ENCODE measurements around the gene PPFIA2. TPM values are rescaled to one million over a fixed set of nuclear protein-coding genes. Genes with fewer than 3 reads are reported as not detected.

The PPFIA2 gene
- polyA plus RNA-seq, 3 donors: 4.4 to 6.1 (median 4.6) TPM

DNA sequence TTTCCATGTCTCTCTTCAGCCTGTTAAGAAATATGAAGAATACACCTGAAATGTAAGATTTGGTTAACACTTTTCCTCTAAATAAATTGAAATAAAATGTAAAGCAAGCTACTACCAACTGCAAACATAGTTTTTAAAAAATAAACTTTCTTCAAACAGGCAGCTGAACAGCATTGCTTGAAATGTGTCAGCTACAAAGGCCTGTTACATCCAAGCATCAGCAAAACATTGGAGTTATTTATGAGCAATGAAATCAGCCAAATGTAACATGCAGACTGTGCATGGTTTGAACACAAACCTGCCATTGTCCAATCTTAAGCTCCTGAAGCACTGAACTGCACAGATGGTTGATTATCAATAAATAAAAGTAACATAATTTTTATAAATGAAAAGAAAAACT is 390.0 kb downstream of the PPFIA2 start:
- no peak for DNase-seq (ENCODE audit: low read depth in 3 of 3, low spot score in 2 of 3)

DNA sequence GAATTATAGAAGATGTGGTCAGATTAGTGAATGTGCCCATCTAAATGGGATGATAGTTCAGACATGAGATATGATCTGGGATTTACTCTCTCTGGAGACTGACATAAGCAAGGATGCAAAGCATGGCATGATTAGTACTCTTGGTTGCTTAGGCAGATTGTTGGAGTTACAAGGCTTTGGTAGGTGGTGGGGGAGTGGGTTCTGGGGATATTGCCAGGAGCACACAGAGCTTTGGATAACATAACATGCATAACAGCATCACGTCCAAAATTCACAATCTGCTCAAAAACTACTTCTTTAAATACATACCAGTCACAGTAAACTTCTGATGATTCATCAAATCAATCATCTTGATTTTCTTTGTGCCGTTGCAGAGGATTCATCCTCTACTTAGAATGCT is 393.9 kb downstream of the PPFIA2 start:
- DNase-seq (ENCODE audit: low read depth in 3 of 3, low spot score in 2 of 3): no peak

DNA sequence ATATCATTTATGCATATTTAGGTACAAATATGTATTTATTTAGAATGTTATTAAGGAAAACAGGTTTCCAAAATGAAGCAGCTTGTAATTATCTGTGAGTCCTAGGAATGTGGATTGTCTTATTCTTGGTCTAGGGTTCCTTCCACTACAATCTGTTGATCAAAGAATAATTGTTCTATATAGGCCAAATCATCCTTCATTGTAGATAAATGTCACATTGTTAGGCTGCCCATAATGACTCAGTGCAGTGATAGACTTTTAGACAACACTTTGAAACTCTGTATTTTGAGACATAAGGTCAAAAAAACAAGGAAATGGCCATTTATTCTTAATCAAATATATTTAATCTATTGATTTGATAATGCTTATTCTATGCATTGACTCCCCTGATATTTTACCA is 398.2 kb downstream of the PPFIA2 start:
- no peak for DNase-seq (ENCODE audit: low read depth in 3 of 3, low spot score in 2 of 3)

DNA sequence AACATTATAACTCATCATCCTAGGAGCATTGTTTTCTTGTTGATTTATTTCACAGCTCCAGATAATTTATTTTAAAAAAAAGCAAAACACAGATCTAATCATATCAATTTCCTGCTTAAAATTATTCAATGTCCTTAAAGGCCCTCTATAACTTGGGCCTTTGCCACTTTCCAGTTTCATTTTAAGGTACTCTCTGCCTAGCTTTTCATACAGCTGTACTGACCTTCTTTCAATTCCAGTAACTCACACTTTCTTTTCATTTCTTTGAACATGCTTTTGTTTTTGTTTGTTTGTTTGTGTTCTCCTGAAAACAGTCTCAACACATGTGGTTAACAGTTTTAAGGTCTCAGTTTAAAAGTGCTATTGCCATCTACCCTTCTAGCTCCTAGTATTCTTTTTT is 399.4 kb downstream of the PPFIA2 start:
- DNase-seq (ENCODE audit: low read depth in 3 of 3, low spot score in 2 of 3): no peak

DNA sequence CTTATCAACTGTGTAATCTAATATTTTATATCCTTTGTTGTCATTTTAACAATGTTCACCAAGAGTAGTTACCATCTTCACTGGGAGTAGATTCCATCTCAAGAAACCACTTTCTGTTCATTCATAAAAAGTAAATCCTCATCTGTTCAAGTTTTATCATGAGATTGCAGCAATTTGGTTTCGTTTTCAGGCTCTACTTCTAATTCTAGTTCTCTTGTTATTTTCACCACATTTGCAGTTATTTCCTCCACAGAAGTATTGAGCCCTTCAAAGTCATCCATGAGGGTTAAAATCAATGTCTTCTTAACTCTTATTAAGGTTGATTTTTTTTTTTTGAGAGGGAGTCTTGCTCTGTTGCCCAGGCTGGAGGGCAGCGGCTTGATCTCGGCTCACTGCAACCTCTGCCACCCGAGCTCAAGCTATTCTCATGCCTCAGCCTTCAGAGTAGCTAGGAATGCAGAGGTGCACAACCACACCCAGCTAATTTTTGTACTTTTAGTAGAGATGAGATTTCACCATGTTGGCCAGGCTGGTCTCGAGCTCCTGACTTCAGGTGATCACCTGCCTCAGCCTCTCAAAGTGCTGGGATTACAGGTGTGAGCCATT is 404.7 kb downstream of the PPFIA2 start:
- DNase-seq (ENCODE audit: low read depth in 3 of 3, low spot score in 2 of 3): no peak

DNA sequence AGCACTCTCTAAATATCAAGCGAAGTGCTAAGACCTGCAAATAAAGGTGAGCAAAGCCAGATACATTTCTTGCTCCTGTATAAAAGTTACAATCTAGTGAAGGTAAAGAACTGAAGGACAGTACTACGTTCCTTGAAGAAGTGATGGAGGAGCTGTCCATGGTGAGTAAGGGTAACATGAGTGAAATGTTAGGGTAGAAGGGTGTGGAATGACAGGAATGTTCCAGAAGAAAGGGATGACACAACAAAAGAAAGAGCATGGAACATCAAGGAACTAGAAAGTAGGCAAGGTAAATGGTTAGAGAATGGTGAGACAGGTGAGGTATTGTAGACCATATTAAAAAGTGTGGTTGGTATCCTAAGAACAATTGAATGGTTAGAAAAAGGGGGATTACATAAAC is 408.8 kb downstream of the PPFIA2 start:
- DNase-seq (ENCODE audit: low read depth in 3 of 3, low spot score in 2 of 3): no peak

DNA sequence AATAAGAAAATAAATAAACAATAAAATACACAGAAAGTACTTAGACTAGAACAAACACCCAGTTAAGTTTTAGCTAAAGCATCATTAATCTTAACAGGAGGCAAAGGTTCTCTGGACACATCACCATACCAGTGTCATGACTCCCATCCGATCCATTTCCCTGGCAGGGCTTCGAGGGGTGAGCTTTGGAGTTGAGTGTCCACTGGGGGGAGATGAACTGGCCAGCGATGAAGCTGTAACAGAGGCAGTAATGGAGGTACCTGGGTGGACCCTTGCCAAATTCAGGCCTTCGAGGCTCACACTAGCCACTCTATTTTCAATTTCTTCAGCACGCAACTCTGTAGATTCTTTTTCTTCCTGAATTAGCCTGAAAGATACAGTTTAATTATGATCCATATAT is 411.7 kb downstream of the PPFIA2 start:
- DNase-seq (ENCODE audit: low read depth in 3 of 3, low spot score in 2 of 3): no peak

DNA sequence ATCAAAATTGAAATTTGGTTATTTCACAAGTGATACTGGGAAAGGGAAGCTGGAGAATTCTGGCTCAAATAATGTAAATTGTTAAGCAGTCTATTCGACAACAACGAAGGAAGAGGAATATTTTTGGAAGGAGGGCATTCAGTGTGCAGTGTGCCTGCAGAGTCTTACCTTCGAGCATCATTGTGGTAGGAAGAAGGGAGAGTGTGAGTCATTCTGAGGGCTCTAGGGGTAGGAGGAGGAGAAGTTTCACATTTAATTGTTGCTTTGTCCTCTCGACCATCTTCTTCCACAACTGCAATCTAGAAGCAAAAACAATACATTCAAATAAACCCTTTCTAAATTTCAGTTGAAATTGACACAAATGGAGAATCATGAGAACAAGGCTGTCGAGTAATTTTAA is 418.2 kb downstream of the PPFIA2 start:
- no peak for DNase-seq (ENCODE audit: low read depth in 3 of 3, low spot score in 2 of 3)

DNA sequence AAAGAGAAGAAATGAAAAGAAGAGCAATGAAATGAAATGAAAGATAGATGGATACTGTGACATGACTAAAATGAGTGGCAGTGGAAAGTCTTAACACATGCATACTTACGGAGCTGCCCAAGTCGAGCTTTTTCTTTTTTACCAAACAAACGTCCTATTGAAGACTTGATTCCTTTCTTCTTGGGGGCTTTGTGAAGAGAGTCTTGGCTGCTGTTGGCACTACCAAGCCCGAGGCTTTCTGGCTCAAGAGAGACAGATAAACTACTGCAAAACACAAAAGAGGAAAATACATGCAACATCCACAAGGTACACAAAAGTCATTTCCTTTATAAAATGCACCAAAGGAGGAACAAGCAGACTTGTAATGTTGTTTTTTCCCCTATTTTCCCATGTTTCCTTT is 420.1 kb downstream of the PPFIA2 start:
- DNase-seq (ENCODE audit: low read depth in 3 of 3, low spot score in 2 of 3): no peak

DNA sequence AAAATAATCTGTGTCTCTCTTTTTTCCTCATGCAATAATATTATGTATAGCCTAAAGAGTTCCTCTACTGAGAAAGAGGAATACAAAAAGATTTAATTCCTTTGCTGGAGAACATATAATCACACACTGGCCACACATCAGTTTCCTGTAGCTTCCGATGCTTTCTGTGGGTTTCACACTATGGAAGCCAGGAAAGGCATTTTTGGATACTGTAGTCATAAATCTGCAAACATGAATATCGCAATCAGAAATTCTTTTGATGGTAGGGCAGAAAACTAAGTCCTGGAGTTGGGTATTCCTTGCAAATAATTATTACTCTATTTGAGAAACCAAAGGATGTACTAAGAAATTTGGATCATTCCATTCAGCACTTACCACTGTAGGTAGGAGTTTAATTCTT is 421.3 kb downstream of the PPFIA2 start:
- no peak for DNase-seq (ENCODE audit: low read depth in 3 of 3, low spot score in 2 of 3)

DNA sequence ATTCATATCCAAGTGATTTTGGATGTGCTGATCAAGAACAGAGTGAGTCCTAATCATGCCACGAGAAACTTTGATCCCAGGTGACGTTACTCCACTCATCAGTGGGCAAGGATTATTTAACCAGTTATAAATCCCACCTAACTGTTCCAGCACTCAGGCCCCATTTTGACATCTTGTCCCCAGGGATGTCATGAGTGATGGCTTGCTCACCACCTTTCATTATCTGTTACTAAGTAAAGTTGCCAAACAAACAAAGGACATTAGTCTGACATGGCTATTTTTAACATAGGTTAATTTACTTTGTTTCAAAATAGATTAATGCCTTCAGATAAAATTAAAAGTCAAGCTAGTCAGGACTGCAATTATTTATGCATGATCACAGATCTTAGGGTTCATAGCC is 425.3 kb downstream of the PPFIA2 start:
- DNase-seq (ENCODE audit: low read depth in 3 of 3, low spot score in 2 of 3): no peak

DNA sequence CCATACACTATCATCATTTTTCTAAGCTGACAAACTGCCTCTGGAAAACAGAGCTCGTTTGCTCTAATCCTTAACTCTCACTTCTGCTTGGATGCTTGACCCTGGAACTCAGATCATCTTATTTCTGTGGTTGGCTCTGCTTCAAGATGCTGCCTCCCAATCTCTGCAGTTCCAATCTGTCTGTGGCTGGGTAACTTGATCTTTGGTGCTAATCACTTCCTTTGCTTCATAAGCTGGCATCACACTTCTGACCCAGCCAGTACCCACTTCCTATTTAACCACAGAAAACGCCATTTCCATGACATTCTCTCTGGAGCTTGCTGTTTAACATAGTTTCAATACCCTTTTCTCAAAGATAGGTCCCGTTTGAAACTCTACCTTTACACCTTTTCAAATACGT is 427.1 kb downstream of the PPFIA2 start:
- DNase-seq (ENCODE audit: low read depth in 3 of 3, low spot score in 2 of 3): no peak

DNA sequence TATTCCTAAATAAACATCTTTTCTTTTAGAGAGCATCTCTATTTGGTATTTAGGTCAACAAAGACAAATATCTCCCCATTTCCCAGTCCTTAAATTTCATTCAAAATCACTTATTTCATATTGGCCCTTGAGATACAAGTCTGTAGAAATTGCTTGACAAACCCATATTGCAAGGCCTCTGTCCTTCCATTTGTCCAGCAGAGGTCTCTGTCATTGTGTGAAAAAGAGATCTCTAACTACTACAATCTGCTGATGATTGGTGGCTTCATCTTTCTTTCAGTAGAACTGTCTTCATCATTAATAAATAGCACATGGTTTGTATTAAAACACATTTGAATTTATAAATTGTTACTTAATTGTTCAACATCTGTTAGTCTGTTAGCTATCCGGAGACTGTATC is 428.7 kb downstream of the PPFIA2 start:
- DNase-seq (ENCODE audit: low read depth in 3 of 3, low spot score in 2 of 3): no peak

DNA sequence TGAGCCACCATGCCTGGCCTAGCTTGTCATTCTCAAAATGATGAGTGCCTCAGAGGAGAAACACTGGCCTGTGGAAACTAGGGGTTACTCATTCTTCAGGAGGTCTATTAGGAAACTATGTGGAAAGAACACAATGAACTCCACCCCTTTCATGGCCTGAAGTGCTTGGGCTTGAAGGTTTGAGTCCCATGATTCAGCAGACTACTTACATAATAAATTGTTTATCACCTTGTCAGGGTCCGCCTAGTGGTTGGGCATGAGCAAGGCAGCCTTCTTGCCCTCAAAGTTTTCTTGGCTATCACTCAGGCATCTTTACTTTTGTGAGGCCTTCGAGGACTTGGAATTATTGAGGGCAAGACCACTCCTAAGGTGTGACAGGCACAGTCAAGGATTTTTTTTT is 430.1 kb downstream of the PPFIA2 start:
- no peak for DNase-seq (ENCODE audit: low read depth in 3 of 3, low spot score in 2 of 3)

DNA sequence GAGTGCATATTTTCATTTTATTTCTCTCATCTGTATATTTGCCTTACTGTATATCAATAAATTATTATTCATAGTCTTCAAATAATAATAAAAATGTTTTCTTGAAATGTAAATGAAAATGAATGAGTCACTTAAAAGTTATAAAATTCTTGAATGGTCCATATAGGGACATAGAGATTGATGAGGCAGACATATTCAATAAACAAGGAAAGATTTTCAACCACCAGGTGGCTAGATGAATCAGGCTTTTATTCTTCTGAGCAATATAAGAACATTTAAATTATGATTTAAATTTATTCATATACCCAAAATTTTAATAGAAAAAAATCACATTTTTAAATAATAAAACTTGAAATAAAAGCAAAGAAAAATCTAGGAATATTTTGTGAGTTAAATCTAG is 431.7 kb downstream of the PPFIA2 start:
- no peak for DNase-seq (ENCODE audit: low read depth in 3 of 3, low spot score in 2 of 3)

DNA sequence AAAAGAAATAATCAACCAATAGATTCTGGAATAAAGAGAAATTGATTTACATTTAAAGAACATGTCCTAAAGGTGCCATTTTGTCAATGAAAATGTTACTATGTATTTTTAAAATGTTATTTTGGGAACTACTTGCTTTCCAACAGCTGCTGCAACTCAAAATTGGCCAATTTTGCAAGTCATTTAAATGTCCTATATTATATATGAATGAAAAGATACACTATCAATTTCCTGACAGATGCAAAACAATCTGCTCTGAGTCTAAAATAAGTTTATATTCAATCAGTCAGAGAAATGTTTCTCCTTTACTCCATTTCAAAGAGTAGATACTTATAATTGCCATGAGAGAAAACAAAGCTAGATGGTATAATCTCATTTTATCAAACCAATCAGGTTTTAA is 434.1 kb downstream of the PPFIA2 start:
- DNase-seq (ENCODE audit: low read depth in 3 of 3, low spot score in 2 of 3): no peak

DNA sequence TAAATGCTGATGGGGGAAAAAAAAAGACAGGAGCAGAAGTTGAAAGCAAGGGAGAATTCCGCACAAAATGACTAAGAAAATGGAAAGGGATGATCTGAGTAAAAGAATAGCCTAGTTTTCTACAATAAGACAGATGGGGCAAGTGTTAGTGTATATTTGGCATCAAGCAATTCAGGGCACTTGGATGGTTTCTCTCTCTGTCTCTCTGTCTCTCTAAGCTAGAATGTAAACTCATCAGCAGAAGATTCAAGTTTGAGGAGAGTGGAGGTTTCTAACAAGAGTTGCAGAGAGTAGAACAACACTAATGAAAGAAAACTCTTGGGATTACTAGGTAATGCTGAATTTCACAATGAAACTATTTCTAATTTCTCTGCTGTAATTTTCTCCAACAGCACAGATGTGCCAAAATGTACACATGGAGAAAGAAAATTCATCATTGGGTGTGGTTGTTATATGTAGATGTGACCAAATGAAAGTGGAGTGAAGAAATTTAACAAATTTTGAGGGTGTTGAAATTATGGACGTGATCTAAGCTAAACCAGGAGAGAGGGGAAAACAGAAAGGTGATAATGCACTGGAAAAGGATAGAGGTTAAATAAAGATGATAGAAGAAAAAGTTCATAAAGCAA is 444.1 kb downstream of the PPFIA2 start:
- no peak for DNase-seq (ENCODE audit: low read depth in 3 of 3, low spot score in 2 of 3)

DNA sequence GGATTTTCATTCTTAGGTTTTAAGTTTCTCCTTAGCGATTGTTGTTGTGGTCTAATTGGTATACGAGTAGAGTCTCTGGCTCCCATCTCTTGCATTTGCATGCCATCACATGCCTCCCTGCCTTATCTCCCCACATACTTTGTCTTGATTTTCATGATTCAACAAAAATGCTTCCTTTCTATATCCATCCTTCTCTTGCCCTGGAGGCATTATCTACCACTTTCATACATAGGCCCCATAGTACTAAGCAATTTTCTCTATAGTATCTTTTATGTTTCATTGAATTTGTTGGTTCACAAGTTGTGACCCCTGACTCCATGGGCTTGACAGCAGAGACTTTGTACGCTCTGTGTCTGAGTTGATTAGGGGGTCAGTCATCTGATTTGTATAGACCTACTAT is 455.2 kb downstream of the PPFIA2 start:
- no peak for DNase-seq (ENCODE audit: low read depth in 3 of 3, low spot score in 2 of 3)

DNA sequence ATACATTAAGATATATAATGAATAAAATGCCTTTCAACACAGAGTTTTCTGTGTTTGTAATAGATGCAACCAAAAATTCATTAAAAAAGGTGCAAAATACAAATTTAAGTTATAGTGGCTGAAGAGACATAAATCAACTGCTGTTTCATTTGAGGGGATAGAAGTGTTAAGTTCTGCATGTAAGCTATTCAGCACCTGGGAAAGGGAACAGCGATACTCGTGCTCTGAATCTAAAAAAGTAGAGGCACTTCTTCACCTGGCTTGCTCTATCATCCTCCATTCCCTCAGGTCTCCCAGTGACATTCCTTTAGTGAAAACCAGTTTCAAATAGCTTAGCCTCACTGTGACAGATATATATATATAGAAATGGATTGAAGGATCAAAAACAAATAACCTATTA is 458.7 kb downstream of the PPFIA2 start:
- DNase-seq (ENCODE audit: low read depth in 3 of 3, low spot score in 2 of 3): no peak

DNA sequence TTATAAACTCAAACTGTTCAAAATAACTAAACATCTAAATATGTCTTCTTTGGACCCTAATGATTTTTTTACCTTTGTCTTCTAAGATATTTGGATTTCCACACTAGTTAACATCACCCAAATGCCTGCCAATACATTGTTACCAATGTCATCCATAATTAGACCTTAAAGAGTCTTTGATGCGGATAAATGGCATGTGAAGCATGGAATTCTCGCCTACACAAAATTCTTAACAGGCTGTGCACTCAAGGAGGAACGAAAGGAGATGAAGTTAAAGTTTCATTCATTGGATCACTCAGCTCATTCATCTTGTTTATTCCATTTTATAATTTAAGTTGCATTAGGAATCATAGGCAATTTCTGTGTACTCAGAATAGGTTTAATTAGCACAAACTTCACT is 461.5 kb downstream of the PPFIA2 start:
- no peak for DNase-seq (ENCODE audit: low read depth in 3 of 3, low spot score in 2 of 3)

DNA sequence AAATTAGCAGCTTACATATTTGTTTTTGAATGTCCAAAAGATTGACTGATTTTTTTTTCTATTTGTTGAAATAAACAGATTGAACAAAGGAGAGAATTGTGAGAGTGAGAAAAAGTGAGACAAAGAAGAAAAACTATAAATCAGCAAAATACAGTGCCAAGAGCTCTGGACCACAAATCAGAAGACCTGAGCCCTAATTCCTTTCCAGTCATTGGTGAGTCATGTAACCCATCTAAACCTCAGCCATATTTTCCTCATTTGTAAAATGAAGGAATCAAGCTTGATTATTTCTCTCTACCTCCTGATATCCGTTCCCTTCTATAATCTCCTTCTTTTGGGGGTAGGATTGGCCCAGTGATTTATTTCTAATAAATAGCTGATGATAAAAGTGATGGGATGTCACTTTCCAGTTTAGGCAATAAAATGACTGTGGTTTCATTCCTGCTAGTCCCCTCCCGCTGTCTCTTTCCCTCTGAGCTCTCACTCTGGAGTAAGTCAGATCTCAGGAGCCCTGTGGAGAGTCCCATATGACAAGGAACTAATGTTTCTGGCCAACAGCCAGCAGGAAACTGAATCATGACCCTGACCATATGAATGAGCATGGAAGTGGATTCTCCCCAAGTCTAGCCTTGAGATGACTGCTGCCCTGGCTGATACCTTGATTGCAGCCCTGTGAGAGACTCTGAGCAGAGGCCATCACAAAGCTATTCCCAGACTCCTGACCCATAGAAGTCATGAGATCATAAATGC is 462.4 kb downstream of the PPFIA2 start:
- DNase-seq (ENCODE audit: low read depth in 3 of 3, low spot score in 2 of 3): no peak

DNA sequence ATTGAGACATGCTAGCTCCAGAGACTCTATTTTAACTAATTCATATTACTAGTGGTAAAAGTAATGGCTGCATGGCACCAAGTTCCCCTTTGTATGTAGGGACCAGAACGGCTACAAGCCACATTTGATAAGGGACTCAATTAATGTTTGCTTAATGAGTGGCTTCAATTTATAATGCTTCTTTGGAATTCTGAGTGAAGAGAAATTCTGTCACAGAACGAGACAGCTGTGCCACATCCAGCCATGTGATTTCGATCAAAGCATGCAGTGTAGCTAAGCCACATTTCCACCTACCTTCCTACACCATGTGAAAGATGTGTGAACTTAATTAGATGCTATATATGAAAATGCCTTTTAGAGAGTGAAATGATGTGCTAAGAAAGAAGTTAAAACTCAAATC is 463.9 kb downstream of the PPFIA2 start:
- DNase-seq (ENCODE audit: low read depth in 3 of 3, low spot score in 2 of 3): no peak
